Activated T-cell treated with anti-CD3 and anti-CD28 coated beads, Interleukin-2, amount 50 U/mL, for 48 hours (primary cell): ENCODE measurements around the gene CHIA.
"Not testable (repeated sequence)": the region's sequence is repeated elsewhere in the genome, so short reads cannot be mapped to it uniquely, and the experiment has no call there.

ENCODE experiments used
- DNase-seq, 2 experiments: peaks; one replicate each; pipeline ENCODE4 v3.0.0-alpha.2; 2020

The CHIA gene

DNA sequence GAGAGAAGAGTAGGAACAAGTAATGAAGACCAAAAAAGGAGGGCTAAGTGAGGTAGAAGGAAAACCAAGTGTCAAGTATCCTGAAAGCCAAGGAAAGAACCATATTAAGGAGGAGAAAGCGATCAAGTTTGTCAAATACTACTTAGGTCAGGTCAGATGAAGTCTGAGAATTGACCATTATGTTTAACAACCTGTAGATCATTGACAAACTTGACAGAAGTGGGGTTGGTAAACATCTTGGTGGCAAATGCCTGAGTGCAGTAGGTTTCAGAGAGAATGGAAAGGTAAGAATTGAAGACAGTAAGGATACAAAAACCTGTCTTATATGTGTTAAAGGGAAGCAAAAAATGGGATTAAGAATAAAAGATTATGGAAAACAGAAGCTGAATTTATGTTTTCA lies 3.7 kb upstream of the CHIA start:
- DNase-seq, result no peak

DNA sequence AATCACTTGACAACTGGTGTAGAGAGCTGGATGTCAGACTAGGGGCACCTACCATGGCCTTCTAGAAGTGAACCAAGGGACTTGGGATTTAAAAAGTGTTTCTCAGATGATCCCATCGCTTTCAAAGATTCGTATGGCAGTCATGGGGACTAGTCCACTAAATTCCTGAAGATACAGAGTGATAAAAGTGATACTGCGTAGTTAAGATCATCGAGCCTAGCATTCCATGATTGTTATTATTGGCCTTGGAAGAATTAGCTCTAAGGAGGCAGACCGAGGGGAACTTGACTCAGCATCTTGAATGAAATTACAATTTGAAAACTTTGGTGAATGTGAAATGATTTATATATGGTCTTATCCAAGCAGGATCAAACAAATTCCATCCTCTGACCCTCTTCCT lies 1.3 kb upstream of the CHIA start:
- no peak for DNase-seq

DNA sequence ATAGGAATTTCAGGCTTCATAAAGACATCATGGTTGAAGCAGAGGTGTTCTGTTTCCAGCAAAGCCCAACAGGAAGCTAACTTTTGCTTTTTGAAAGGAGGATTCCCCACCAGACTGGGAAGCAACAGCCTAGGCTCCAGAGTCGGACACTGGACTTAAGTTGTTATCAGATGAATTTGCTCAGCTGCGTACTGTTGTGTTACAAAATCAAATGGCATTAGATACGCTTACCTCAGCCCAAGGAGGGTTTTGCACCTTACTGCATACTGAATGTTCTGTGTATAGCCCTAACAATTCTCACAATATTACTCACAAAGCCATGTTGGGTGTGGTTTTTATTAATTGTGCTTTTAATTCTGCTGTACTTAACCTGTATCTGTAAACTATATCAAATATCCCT lies 547 bp upstream of the CHIA start:
- DNase-seq, result no peak

DNA sequence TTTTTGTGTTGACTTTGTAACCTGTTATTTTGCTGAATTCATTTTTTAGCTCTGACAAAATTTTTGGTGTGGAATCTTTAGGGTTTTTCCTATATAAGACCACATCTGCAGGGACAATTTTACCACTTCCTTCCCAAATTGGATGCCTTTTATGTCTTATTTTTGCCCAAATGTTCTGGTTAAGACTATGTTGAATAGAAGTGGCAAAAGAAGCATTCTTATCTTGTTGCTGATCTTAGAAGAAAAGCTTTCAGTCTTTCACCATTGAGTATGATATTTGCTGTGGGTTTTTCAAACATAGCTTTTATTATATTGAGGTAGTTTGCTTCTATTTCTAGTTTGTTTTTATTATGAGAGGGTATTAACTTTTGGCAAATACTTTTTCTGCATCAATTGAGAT lies 3.7 kb downstream of the CHIA start:
- DNase-seq, result no peak

DNA sequence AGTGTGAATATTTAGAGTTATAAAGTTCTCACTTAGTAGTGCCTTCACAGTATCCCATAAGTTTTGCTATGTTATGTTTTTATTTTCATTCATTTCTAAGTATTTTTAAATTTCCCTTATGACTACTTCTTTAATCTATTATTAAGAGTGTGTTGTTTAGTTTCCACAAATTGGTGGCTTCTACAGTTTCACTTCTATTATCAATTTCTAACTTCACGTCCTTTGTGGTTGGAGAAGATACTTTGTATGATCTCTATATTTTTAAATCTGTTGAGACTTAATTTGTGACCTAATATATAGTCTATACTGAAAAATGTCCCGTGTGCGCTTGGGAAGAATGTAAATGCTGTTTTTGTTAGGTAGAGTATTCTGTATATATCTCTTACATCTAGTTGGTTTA lies 11.7 kb downstream of the CHIA start:
- no peak for DNase-seq

DNA sequence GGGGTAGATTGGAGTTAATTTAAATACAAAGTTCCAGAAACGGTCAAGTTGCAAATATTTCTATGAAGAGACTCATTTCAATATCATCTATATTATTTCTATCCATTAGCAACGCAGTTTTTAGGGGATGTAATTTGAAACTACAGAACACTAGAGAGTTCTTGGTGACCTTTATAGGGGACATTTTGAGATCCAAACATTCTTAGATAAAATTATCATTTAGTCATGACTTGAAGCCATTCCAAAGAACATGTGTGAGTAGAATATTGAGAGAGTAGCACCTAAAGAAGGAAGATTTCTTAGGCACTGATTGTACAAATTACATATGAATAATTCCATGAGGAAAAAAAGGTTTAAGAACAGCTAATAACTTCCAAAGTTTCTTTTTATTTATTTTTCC lies 19.0 kb downstream of the CHIA start:
- DNase-seq, result no peak

DNA sequence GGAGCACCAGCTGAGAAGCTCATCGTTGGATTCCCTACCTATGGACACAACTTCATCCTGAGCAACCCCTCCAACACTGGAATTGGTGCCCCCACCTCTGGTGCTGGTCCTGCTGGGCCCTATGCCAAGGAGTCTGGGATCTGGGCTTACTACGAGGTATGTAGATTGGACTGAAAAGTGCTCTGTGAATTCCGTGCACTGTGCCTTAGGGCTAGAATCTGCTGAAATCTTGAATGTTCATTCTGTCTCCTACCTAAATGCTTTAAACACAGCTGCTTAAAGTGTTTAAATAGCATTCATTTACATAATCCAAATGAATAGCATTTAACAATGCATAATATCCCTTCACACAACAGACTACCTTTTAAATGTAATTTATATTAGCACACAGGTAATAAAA lies 27.9 kb downstream of the CHIA start:
- DNase-seq, result no peak

DNA sequence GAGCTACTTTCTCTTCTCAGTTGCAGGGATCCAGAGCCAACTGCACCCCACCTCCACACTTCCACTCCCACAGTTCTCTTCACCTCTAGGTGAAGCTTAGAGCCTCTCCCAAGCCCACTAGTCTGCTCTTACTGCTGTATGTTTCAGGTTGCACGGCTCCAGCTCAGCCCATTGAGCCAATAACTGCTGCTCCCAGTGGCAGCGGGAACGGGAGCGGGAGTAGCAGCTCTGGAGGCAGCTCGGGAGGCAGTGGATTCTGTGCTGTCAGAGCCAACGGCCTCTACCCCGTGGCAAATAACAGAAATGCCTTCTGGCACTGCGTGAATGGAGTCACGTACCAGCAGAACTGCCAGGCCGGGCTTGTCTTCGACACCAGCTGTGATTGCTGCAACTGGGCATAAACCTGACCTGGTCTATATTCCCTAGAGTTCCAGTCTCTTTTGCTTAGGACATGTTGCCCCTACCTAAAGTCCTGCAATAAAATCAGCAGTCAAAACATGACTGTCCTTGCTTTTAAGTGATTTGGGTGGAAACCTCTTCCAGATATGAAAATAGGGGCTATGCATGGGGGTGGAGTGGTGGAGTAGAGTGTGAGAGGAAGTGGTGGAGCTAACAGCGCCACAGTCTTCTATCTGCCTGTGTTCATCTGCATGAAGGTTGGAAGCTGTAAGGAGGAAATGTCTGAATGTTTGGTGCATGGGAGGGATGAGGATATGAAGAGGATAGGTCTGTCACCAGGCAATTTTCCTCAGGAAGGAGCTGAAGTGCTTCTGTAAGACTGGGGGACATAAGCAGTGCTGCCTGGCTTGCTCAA lies 29.6 kb downstream of the CHIA start:
- DNase-seq, result no peak

DNA sequence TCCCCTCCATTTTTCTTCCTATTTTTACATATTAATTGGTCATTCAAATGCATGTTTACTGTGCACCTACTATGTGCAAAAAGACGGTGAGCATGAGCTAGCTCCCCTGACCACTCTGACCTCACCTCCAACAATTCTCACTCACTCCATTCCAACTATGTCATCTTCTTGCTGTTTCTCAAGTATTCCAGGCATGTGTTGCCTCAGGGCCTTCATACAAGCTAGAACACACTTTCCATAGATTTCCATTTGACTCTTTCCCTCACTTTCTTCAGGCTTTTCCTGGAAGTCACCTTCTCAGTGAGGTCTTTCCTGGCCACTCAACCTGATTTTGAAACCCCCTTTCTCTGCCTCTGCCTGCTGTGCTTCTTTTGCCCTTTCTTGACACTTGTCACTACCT lies 32.6 kb downstream of the CHIA start:
- no peak for DNase-seq

DNA sequence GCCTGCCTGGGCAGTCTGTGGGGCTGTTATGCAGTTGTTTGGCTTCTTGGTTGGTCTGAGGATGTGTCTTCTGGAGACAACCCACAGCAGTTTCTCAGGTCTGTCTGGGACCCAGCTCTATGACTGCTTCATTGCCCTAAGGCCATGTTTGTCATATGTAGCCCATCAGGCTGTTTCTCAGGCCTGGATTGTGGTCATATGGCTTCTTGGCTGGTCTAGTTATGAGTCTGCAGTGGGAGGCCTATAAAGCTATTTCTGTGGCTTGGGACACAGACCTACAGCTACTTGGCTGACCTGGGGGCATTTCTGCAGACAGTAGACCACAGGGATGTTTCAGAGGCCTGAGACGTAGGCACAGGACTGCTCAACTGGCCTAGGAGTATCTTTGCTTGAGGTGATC lies 41.5 kb downstream of the CHIA start:
- no peak for DNase-seq

DNA sequence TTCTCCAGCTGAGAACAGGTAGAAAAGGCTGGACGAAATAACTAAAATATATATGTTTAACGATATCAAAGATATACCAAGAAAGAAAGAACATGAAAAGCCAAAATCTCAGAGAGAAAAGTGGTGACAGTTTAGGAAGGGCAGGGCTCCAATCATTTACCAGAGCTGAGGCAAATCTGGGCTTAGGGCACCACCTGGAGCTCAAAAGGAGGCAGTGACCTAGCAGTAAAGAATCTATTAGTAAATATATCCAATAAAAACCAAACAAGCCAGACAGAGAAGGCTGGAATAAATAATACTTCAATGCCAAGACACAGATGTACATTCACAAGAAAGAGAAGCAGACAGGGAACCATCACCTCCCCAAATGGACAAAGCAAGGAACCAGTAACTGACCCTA lies 43.5 kb downstream of the CHIA start:
- peak; percentile 44 to 46 for DNase-seq

DNA sequence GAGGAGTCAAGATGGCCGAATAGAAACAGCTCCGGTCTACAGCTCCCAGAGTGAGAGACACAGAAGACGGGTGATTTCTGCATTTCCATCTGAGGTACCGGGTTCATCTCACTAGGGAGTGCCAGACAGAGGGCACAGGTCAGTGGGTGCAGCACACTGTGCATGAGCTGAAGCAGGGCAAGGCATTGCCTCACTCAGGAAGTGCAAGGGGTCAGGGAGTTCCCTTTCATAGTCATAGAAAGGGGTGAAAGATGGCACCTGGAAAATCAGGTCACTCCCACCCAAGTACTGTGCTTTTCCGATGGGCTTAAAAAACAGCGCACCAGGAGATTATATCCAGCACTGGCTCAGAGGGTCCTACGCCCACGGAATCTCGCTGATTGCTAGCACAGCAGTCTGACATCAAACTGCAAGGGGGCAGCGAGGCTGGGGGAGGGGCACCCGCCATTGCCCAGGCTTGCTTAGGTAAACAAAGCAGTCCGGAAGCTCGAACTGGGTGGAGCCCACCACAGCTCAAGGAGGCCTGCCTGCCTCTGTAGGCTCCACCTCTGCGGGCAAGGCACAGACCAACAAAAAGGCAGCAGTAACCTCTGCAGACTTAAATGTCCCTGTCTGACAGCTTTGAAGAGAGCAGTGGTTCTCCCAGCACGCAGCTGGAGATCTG lies 44.7 kb downstream of the CHIA start:
- DNase-seq, result not testable (repeated sequence)

DNA sequence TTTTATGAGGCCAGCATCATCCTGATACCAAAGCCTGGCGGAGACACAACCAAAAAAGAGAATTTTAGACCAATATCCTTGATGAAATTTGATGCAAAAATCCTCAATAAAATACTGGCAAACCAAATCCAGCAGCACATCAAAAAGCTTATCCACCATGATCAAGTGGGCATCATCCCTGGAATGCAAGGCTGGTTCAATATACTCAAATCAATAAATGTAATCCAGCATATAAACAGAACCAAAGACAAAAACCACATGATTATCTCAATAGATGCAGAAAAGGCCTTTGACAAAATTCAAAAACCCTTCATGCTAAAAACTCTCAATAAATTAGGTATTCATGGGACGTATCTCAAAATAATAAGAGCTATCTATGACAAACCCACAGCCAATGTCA lies 48.2 kb downstream of the CHIA start:
- DNase-seq, result not testable (repeated sequence)

DNA sequence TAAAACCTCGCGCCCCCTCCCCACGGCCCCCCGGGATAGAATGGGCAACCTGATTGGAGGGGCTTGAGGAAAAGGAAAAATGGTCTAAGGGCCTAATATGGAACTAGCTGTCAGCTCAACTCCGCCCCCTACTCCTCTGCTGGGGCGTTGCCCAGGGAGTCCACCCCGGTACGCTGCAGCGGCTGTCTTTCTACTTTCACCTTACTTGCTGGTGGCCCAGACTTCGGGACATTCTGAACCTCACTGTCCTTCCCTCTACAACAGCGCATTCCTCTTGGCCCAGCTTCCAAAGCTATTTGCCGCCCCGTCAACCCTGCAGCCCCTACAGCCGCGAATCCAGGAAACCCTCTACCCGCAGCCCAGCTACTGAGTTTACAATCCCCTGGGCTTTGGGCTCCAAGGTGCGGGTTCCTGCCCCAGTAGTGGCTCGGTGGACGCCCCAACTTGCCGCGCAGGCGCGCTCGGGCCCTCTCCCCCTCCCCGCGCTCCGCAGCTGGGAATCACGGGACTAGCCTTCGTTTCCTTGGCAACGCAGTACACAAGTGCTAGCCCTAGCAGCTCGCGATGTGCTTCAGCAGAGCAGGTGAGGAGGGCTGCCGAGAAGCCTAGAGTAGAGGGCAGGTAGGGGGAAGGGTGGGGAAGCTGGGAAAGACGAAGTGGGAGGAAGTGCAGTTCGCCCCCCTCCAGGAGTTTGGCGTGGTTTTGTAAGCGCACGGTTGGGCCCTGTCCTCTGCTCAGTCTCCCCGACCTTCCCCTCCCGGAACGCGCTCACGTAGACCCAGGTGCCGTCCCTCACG lies 55.6 kb downstream of the CHIA start:
- peak; percentile 84 to 86 for DNase-seq

DNA sequence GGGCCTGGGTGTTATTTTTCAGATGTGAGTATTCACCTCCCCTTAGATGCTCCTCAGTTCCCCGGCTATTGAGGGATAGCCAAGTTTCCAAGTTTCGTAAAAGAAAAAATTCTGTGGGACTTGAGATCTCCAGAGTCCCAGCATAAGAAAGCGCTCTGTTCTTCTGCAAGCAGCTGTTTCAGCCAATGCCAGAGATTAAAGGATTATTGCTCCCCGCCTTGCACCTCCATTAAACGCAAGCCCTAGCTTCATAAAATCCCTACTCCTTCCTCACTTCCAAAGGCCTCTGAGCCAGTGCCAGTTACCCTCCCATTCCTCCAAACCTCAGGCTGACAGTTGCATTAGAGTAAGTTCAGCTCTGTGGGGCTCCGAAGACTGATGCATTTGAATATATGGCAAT lies 56.4 kb downstream of the CHIA start:
- DNase-seq, result no peak

DNA sequence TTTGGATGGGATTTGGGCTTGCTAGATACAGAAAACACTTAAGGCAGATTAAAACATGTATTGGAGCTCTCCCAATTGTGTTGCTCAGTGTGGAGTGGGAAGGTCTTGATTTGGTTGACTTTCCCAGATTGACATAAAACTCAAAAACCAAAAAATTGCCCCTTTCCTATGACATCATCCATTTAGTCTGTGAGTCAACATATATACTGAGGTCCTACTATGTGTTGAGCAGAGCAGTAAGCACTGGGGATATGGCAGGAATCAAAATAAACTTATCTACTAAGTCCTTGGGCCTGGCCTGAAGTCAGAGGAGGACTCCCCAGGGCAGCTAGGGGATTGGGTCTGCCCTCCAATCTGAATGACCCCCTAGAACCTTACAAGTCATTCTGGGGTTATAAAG lies 61.0 kb downstream of the CHIA start:
- no peak for DNase-seq

DNA sequence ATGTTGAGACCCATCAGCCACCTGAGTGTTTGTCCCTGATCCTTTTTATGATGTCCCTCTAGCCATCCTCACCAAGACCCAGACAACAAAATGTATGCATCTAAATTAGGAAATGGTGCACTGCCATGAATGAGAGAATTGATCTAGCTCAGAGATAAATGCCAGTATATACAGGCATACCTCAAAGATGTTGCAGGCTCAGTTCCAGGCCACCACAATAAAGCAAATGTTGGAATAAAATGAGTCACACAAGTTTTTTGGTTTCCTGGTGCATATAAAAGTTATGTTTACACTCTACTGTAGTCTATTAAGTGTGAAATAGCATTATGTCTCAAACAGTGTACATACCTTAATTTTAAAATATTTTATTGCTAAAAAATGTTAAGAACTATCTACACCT lies 63.9 kb downstream of the CHIA start:
- no peak for DNase-seq

DNA sequence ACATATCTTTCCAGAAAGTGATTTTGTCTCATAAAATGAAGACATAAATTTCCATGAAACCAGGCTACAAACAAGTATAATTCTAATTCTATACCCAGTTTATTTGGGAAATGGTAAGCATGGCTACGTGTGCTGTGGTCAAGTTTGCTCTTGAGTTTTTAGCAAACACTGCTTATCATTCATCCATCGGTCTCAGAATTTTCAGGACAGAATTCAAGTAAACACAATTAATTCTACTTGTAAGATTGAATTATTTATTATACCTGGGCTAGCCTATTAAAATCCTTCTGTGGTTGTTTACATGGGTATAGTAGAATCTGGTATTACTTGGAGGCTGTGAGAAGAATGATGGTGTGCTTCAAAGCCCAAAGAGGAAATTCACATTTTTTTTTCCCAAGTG lies 68.3 kb downstream of the CHIA start:
- DNase-seq, result no peak

DNA sequence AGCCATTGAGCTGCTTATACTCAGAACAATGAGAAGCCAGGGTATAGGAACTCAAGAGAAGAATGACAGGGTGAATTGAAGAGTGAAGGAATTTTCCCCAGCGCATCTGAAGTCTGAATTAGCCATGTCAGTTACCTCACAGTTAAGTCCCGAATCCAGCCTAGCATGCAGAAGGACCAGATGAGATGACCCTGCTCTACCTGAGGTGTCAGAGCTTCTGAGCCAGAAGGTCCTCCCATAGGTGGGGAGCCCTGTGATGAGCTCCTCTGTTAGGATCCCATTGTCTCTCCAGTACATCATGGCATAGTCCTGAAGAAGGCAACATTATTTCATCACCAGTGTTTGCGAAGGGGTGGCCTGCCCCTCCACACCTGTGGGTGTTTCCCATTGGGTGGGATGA lies 68.7 kb downstream of the CHIA start:
- no peak for DNase-seq

DNA sequence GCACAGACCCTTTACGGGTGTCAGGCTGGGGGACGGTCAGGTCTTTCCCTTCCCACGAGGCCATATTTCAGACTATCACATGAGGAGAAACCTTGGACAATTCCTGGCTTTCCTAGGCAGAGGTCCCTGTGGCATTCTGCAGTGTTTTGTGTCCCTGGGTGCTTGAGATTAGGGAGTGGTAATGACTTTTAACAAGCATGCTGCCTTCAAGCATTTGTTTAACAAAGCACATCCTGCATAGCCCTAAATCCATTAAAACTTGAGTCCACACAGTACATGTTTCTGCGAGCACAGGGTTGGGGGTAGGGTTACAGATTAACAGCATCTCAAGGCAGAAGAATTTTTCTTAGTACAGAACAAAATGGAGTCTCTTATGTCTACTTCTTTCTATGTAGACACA lies 69.6 kb downstream of the CHIA start:
- DNase-seq, result not testable (repeated sequence)

DNA sequence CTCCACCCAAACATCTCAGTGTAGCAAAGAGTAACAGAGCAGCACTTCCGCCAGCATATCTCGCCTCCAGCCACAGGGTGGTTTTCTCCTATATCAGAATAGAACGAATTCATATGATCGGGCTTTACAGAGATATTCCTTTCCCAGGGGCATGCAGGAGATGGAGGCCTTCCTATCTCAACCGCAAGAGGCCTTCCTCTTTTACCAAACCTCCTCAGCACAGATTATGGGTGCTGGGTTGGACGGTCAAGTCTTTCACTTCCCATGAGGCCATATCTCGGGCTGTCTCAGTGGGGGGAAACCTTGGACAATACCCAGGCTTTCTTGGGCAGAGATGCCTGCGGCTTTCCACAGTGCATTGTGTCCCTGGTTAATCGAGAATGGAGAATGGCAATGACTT lies 71.1 kb downstream of the CHIA start:
- DNase-seq, result no peak

DNA sequence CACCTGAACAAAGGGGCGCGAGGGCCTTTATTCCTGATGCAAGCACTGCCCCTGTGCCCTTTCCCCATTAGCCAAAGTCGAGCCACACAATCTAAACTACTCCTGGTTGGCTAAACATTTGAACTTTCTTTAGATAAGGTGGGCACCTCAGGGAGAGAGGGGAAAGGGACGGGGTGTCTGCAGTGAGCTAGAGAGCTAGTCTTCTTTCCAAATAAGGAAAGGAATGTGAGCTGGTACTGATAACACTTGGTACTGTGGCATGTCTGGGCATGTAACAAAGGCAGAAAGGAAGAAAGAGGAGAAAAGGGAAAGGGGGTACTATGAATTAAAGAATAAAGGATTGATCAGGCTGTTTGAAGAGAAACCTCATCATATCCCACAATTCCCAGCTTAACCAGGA lies 74.0 kb downstream of the CHIA start:
- no peak for DNase-seq

DNA sequence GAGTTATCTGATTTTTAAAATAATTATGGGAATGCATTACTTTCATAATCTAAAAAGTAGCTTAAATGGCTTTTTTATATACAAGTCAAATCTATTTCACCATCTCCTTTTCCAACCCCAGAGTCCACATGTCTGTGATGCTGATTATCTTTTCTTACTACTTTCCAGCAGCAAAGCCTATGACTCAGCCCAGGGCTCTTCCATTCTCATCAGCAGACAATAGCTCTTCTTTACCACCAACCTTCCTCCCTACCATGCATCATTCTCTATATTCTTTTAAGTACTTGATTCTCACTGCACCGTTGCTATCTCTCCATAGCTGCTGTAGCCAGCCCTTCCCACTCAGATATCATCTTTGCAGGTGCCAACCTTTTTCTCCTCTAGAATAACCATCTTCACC lies 75.6 kb downstream of the CHIA start:
- no peak for DNase-seq

DNA sequence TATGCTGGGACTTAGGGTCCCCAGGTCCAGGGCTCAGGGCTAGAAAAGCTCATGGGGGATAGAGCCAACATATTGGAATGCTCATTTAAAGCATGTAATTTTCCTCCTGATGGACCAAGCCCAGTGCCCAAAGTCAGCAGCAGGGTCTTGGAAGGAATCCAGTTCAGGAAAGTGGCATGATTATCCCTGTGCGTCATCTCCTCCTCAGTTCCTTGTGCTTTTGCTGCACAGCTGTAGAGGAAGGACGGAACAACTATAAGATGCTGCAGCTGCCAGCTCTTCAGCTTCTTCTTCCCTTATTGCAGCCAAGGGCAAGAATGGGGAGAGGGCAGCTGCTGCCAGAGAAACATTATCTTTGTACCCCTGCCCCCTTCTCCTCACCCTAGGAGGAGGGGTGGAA lies 78.5 kb downstream of the CHIA start:
- DNase-seq, result no peak
